Measurements from ENCODE around the gene CDK1.
A peak's percentile ranks its signal among the peaks of the same experiment; 100 is the strongest.

The CDK1 gene

DNA sequence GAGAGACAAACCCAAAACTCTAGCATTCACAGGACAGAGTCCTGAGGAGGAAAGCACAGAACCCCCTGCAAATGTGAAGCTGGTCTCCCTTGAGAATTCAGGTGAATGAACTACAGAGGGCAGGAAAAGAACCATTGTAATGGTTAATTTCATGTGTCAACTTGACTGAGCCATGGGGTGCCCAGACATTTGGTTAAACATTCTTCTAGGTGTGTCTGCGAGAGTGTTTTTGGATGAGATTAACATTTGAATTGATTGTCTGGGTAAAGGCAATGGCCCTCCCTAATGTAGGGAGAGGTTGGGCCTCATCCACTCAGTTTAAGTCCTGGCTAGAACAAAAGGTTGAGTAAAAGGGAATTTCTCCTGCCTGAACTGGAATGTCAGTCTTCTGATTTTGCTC lies 15.7 kb upstream of the CDK1 start:
- no peak for TF ChIP-seq CTCF (IDR thresholded peaks at IDR 0.05; ENCODE audit: control insufficient read depth, insufficient read depth, low read depth, low read length, missing control alignments)
- no peak for DNase-seq (ENCODE audit: low read depth)
- no peak overlapping the region for H3K4me3 ChIP-seq (ENCODE audit: control insufficient read depth, low read depth, low read length)

- H3K4me3 ChIP-seq (ENCODE audit: control insufficient read depth, low read depth, low read length) = no peak overlapping the region
- DNase-seq (ENCODE audit: low read depth) = no peak
- no peak for TF ChIP-seq CTCF (IDR thresholded peaks at IDR 0.05; ENCODE audit: control insufficient read depth, insufficient read depth, low read depth, low read length, missing control alignments)
Measured at GRCh38 chr10:60767424-60767823, 10.9 kb upstream of the CDK1 start.

GRCh38 chr10:60769406-60769805 lies 8.9 kb upstream of the CDK1 start:
- no peak for TF ChIP-seq CTCF (IDR thresholded peaks at IDR 0.05; ENCODE audit: control insufficient read depth, insufficient read depth, low read depth, low read length, missing control alignments)
- H3K4me3 ChIP-seq (ENCODE audit: control insufficient read depth, low read depth, low read length) = no peak overlapping the region
- no peak for DNase-seq (ENCODE audit: low read depth)

GRCh38 chr10:60777696-60778213 lies 523 bp upstream of the CDK1 start:
- no peak for TF ChIP-seq CTCF (IDR thresholded peaks at IDR 0.05; ENCODE audit: control insufficient read depth, insufficient read depth, low read depth, low read length, missing control alignments)
- no peak for DNase-seq (ENCODE audit: low read depth)
- peak overlapping the region; percentile 30 for H3K4me3 ChIP-seq (ENCODE audit: control insufficient read depth, low read depth, low read length)

DNA sequence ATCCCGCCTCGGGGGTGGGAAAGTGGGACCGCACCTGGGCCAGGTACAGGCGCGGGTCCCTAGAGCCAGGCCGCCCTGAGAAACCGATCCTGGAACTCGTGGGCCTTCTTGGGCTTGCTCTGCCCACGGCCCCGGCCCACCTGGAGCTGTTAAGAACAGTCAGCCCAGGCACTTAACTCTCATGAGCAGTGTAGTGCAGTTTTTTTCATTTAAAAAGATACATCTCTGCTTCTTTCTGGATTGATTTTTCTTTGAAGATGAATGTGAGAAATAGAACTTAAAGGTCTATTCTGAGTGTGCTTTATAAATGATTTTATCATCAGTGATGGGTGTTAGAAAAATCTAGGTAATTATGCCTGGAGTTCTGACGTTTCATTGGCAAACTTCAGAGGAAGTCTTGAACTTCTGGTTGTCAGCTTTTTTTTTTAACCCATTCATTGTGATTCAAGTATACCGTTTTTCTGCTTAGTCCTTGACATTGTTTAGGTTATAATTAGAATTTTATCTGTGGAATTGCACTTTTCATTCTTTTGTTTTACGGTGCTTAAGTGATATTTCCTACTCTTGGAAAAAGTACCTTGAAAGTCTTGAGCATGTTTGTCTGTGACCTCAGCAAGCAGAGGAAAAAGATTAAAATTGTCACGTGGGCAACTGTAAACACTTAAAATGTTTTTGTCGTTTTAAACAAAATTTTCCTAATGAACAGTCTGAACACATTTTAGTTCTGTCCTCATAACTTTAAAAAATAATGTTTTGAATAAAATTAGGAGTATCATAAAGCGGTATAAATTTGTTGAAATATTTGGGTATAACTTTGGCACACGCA lies 906 bp downstream of the CDK1 start:
- peak overlapping the region; percentile 47 for H3K4me3 ChIP-seq (ENCODE audit: control insufficient read depth, low read depth, low read length)
- TF ChIP-seq CTCF (IDR thresholded peaks at IDR 0.05; ENCODE audit: control insufficient read depth, insufficient read depth, low read depth, low read length, missing control alignments) = no peak
- DNase-seq (ENCODE audit: low read depth) = no peak

DNA sequence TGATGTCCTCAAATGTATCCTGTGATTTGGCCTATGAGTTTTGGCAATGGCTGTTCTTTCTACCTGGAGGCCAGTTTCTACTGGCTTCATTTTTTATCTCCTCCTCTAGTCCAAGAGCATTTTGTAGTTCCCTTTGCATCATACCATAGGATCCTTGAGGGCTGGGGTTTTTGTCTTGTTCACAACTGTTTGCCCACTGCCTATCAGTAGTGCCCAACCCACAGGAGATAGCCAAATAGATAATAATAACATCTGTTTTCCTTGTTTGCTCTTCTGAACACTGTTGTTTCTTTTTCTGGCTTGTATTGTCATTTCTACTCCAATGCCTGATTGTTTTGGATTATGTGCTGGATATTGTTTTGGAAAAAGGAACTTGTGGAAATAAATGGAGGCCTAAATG lies 3.4 kb downstream of the CDK1 start:
- no peak for DNase-seq (ENCODE audit: low read depth)
- TF ChIP-seq CTCF (IDR thresholded peaks at IDR 0.05; ENCODE audit: control insufficient read depth, insufficient read depth, low read depth, low read length, missing control alignments) = no peak
- H3K4me3 ChIP-seq (ENCODE audit: control insufficient read depth, low read depth, low read length) = no peak overlapping the region

Data from AG09309 (cell line).